GM12878 (cell line): ENCODE data around the gene USP34. TPM values are rescaled to one million over a fixed set of nuclear protein-coding genes. Genes with fewer than 3 reads are reported as not detected.

Experiments used
- BHLHE40 ChIP-seq, 2 experiments: fragments of 450-650 bp in 1 of 2; IDR thresholded peaks; 2 replicates each; pipeline ENCODE4 v1.6.1; 2011 to 2017; ENCODE audit warnings: low read depth in 2 of 2, borderline replicate concordance in 1 of 2, improper control_type of control experiment in 1 of 2, low read length in 1 of 2, mild to moderate bottlenecking in 1 of 2
- HCFC1 ChIP-seq: fragments of 150-350 bp; IDR thresholded peaks from 2 replicates; pipeline ENCODE4 v1.6.1; 2014; ENCODE audit warnings: low read length
- IRF5 ChIP-seq: fragments of 450-650 bp; IDR thresholded peaks from 2 replicates; pipeline ENCODE4 v1.6.1; 2017; ENCODE audit warnings: borderline replicate concordance
- JUNB ChIP-seq: IDR thresholded peaks from 2 replicates; pipeline ENCODE4 v1.6.1; 2016; ENCODE audit warnings: antibody characterized with exemption, mild to moderate bottlenecking
- NFXL1 ChIP-seq: fragments of 450-650 bp; IDR thresholded peaks from 2 replicates; pipeline ENCODE4 v1.6.1; 2017; ENCODE audit warnings: antibody characterized with exemption, mild to moderate bottlenecking, borderline replicate concordance
- NR2C1 ChIP-seq: fragments of 450-650 bp; IDR thresholded peaks from 2 replicates; pipeline ENCODE4 v1.6.1; 2017; ENCODE audit warnings: antibody characterized with exemption, mild to moderate bottlenecking, moderate library complexity
- NRF1 ChIP-seq: conservative IDR thresholded peaks from 2 replicates; pipeline ENCODE4 v1.6.1; 2011; ENCODE audit warnings: mild to moderate bottlenecking, low read depth, low read length, improper control_type of control experiment
- POLR2AphosphoS5 ChIP-seq: IDR thresholded peaks from 2 replicates; pipeline ENCODE4 v1.6.1; 2011; ENCODE audit warnings: mild to moderate bottlenecking, low read length, inconsistent platforms
- RAD51 ChIP-seq: fragments of 450-650 bp; IDR thresholded peaks from 2 replicates; pipeline ENCODE4 v1.6.1; 2016; ENCODE audit warnings: moderate library complexity, mild to moderate bottlenecking, inconsistent platforms
- RFX5 ChIP-seq: IDR thresholded peaks from 2 replicates; pipeline ENCODE4 v1.6.1; 2011; ENCODE audit warnings: low read depth, low read length, improper control_type of control experiment
- RUNX3 ChIP-seq: IDR thresholded peaks from 2 replicates; pipeline ENCODE4 v1.6.1; 2012; ENCODE audit warnings: low read length, inconsistent platforms
- TCF3 ChIP-seq: IDR thresholded peaks from 2 replicates; pipeline ENCODE4 v1.6.1; 2012; ENCODE audit warnings: low read depth, mild to moderate bottlenecking, low read length, borderline replicate concordance; ENCODE audit not compliant: insufficient read depth
- TCF7 ChIP-seq: IDR thresholded peaks from 2 replicates; pipeline ENCODE4 v1.6.1; 2014; ENCODE audit warnings: antibody characterized with exemption, borderline replicate concordance
- USF1 ChIP-seq: IDR thresholded peaks from 2 replicates; pipeline ENCODE4 v1.6.1; 2011; ENCODE audit warnings: borderline replicate concordance, low read depth, mild to moderate bottlenecking, moderate library complexity, mixed read lengths, low read length; ENCODE audit not compliant: insufficient read depth; ENCODE audit errors: extremely low read length
- WRNIP1 ChIP-seq: IDR thresholded peaks from 2 replicates; pipeline ENCODE4 v1.6.1; 2011; ENCODE audit warnings: low read depth, low read length, improper control_type of control experiment, borderline replicate concordance
- ZNF687 ChIP-seq: fragments of 450-650 bp; IDR thresholded peaks from 2 replicates; pipeline ENCODE4 v1.6.1; 2017; ENCODE audit warnings: mild to moderate bottlenecking, moderate library complexity
- polyA plus RNA-seq, 11 experiments: library from polyadenylated mRNA; depleted of rRNA in 4 of 11; unstranded in 6 of 11; stranded (reverse) in 5 of 11; fragments of >200 nt; fragmentation: Nextera tagmentation in 4 of 11; fragmentation: Illumina TruSeq in 1 of 11; extraction: Ambion mirVana in 4 of 11; extraction: Trizol in 1 of 11; gene quantifications; 1 replicate in 1 of 11; 2 replicates in 10 of 11; pipeline versions ENCODE4 v1.2.1 to v1.2.3, GENCODE V29; 2011 to 2016; ENCODE audit warnings: inconsistent platforms in 2 of 11, missing spikeins in 2 of 11, low read depth in 1 of 11
- total RNA-seq, 4 experiments: library from RNA; depleted of rRNA in 3 of 4; stranded (reverse); fragments of >200 nt in 3 of 4; fragmentation: Illumina TruSeq in 1 of 4; extraction: Trizol in 1 of 4; gene quantifications; 2 replicates each; pipeline versions ENCODE4 v1.2.1 to v1.2.3, GENCODE V29; 2013 to 2021
- TF ChIP-seq, protein P1 (sequence below): fragments of 450-650 bp; formaldehyde crosslinking; IDR thresholded peaks from 2 replicates; pipeline ENCODE4 v1.4.0; 2022; ENCODE audit warnings: mild to moderate bottlenecking, moderate library complexity
- TF ChIP-seq, protein P2 (sequence below): IDR thresholded peaks from 2 replicates; pipeline ENCODE4 v1.6.1; 2011; ENCODE audit warnings: borderline replicate concordance, low read depth, mild to moderate bottlenecking, moderate library complexity, low read length; ENCODE audit not compliant: insufficient read depth, poor library complexity, severe bottlenecking

USP34 gene
- total and polyA plus RNA-seq, 10 of the 15 experiments (the other 5 are each of a cell fraction or from before 2014, with no cell fraction given) = 26.2 to 106 (median 62.1) TPM

GRCh38 chr2:61177727-61178549 is 292.9 kb downstream of the USP34 start (continued):
- TF ChIP-seq USF1 = no peak
- TF ChIP-seq WRNIP1 = no peak
- TF ChIP-seq, protein P1, sequence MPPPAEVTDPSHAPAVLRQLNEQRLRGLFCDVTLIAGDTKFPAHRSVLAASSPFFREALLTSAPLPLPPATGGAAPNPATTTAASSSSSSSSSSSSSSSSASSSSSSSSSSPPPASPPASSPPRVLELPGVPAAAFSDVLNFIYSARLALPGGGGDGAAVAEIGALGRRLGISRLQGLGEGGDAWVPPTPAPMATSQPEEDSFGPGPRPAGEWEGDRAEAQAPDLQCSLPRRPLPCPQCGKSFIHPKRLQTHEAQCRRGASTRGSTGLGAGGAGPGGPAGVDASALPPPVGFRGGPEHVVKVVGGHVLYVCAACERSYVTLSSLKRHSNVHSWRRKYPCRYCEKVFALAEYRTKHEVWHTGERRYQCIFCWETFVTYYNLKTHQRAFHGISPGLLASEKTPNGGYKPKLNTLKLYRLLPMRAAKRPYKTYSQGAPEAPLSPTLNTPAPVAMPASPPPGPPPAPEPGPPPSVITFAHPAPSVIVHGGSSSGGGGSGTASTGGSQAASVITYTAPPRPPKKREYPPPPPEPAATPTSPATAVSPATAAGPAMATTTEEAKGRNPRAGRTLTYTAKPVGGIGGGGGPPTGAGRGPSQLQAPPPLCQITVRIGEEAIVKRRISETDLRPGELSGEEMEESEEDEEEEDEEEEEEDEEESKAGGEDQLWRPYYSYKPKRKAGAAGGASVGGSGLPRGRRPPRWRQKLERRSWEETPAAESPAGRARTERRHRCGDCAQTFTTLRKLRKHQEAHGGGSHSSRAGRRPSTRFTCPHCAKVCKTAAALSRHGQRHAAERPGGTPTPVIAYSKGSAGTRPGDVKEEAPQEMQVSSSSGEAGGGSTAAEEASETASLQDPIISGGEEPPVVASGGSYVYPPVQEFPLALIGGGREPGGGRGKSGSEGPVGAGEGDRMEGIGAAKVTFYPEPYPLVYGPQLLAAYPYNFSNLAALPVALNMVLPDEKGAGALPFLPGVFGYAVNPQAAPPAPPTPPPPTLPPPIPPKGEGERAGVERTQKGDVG (CRISPR knock-in tag) = 0 out of 2 replicates have a peak, but pooled peaks have one; percentile 9
- no peak for TF ChIP-seq NFXL1
- TF ChIP-seq NRF1 = no peak
- TF ChIP-seq POLR2AphosphoS5 = 0 out of 2 replicates have a peak, but pooled peaks have one; percentile 41
- TF ChIP-seq JUNB = no peak
- TF ChIP-seq RUNX3 = 0 out of 2 replicates have a peak, but pooled peaks have one; percentile 9
- no peak for TF ChIP-seq TCF7
- TF ChIP-seq ZNF687 = no peak
- TF ChIP-seq RAD51 = no peak
- no peak for TF ChIP-seq IRF5
- TF ChIP-seq HCFC1 = no peak
- no peak for TF ChIP-seq NR2C1
- peak in 1 of 2 experiments; percentile 16; a peak in 1 of 4 replicates for TF ChIP-seq BHLHE40 (IDR thresholded peaks at IDR 0.05; ENCODE audit: borderline replicate concordance in 1 of 2, low read depth in 2 of 2, low read length in 1 of 2)
- TF ChIP-seq TCF3 = no peak
- TF ChIP-seq RFX5 = no peak
- TF ChIP-seq, protein P2, sequence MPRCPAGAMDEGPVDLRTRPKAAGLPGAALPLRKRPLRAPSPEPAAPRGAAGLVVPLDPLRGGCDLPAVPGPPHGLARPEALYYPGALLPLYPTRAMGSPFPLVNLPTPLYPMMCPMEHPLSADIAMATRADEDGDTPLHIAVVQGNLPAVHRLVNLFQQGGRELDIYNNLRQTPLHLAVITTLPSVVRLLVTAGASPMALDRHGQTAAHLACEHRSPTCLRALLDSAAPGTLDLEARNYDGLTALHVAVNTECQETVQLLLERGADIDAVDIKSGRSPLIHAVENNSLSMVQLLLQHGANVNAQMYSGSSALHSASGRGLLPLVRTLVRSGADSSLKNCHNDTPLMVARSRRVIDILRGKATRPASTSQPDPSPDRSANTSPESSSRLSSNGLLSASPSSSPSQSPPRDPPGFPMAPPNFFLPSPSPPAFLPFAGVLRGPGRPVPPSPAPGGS = no peak
